Measurements from ENCODE around the gene ADSL.
A peak's percentile ranks its signal among the peaks of the same experiment; 100 is the strongest.

Gene ADSL

GRCh38 chr22:40404251-40405177 lies 58.2 kb downstream of the ADSL start:
- DNase-seq = no peak

- DNase-seq = no peak
Observed at GRCh38 chr22:40405178-40406062, 59.1 kb downstream of the ADSL start.

GRCh38 chr22:40406063-40406890 lies 60.0 kb downstream of the ADSL start:
- no peak for DNase-seq

GRCh38 chr22:40407021-40407761 lies 60.9 kb downstream of the ADSL start:
- no peak for DNase-seq

GRCh38 chr22:40407831-40408717 lies 61.8 kb downstream of the ADSL start:
- no peak for DNase-seq

GRCh38 chr22:40408718-40409612 lies 62.7 kb downstream of the ADSL start:
- no peak for DNase-seq

GRCh38 chr22:40409613-40410113 lies 63.4 kb downstream of the ADSL start:
- DNase-seq = no peak

GRCh38 chr22:40410272-40410671 lies 64.0 kb downstream of the ADSL start:
- DNase-seq = no peak

- DNase-seq = no peak
Observed at GRCh38 chr22:40410731-40411505, 64.6 kb downstream of the ADSL start.

GRCh38 chr22:40411506-40411861 lies 65.2 kb downstream of the ADSL start:
- no peak for DNase-seq

- no peak for DNase-seq
Observed at GRCh38 chr22:40412441-40412840, 66.1 kb downstream of the ADSL start.

GRCh38 chr22:40413873-40414272 lies 67.6 kb downstream of the ADSL start:
- DNase-seq = no peak

- peak in 2 of 58 donors; percentile 16 to 28 for DNase-seq
Observed at GRCh38 chr22:40414311-40414710, 68.0 kb downstream of the ADSL start.

GRCh38 chr22:40414838-40415505 lies 68.7 kb downstream of the ADSL start:
- no peak for DNase-seq

GRCh38 chr22:40415531-40416266 lies 69.4 kb downstream of the ADSL start:
- no peak for DNase-seq

GRCh38 chr22:40416267-40416570 lies 69.9 kb downstream of the ADSL start:
- DNase-seq = no peak
